GM04503 (cell line): ENCODE results near the gene CTU2.

Source experiments
- DNase-seq: peaks from one replicate; pipeline ENCODE4 v3.0.0-alpha.2; 2012; ENCODE audit warnings: low read depth

CTU2 gene

GRCh38 chr16:88761143-88761534 is 54.8 kb downstream of the CTU2 start:
- no peak for DNase-seq

GRCh38 chr16:88761830-88762229 is 55.5 kb downstream of the CTU2 start:
- no peak for DNase-seq

GRCh38 chr16:88762258-88762870 is 56.1 kb downstream of the CTU2 start:
- DNase-seq, result no peak

- no peak for DNase-seq
Measured at GRCh38 chr16:88762941-88763340, 56.6 kb downstream of the CTU2 start.

GRCh38 chr16:88763502-88764053 is 57.3 kb downstream of the CTU2 start:
- DNase-seq, result no peak

- no peak for DNase-seq
Measured at GRCh38 chr16:88764080-88764479, 57.8 kb downstream of the CTU2 start.

- no peak for DNase-seq
Measured at GRCh38 chr16:88764913-88765349, 58.6 kb downstream of the CTU2 start.
